NCI-H1105 treated with DMSO at 0.1 percent for 48 hours (cell line): ENCODE measurements around the gene TRIM64C.
"Not testable (repeated sequence)": the region's sequence is repeated elsewhere in the genome, so short reads cannot be mapped to it uniquely, and the experiment has no call there.

ENCODE experiments used
- DNase-seq: peaks from one replicate; lab custom pipeline; 2025; lab: John Stamatoyannopoulos, UW

Gene TRIM64C

GRCh38 chr11:49059012-49059411 is at the start of gene TRIM64C:
TRIM64C (minus strand) TSS chr11:49059112; CDS start chr11:49059112, 0 bp downstream.
- DNase-seq: not testable (repeated sequence)

GRCh38 chr11:49102356-49102755 is 43.4 kb upstream of the TRIM64C start:
- DNase-seq: not testable (repeated sequence)

GRCh38 chr11:49069897-49070296 is 11.0 kb upstream of the TRIM64C start:
- not testable (repeated sequence) for DNase-seq

GRCh38 chr11:49049821-49050220 is 9.1 kb downstream of the TRIM64C start:
- not testable (repeated sequence) for DNase-seq

- DNase-seq: not testable (repeated sequence)
These were observed 10.7 kb downstream of the TRIM64C start for GRCh38 chr11:49048229-49048628.

- DNase-seq: not testable (repeated sequence)
These were observed 30.4 kb downstream of the TRIM64C start, which contains the start of gene TRIM49B for GRCh38 chr11:49028523-49028922. TRIM49B (plus strand) TSS chr11:49028823; CDS start chr11:49031600, 2,777 bp downstream.
